ENCODE measurements around the gene SLC22A15.

DNA sequence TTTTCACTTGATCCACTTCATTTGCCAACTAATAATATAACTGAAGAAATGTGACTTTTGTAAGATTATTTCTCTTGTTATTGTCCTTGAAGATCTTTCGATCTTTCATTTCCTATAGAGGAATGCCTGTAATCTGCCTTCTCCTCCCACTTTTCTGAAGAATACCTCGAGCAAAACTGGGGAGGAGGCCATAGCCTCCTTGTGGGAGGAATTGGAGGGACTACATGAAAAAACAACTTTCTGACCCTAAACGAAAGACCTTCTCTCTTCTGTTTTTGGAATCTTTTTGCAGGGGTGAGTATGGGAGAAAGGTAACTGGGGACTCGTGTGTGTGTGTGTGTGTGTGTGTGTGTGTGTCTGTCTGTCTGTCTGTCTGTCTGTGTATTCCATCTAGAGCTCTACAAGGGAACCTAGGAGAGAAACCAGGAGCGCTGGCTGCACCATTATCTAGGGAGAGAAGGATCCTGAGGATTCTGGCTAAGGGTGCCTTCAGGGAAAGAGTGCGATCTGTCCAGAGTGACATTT is 102.4 kb downstream of the SLC22A15 start:
- no peak for TF ChIP-seq CTCF (IDR thresholded peaks at IDR 0.05)
- TF ChIP-seq EP300 (IDR thresholded peaks at IDR 0.05), result no peak
- no peak for TF ChIP-seq POLR2A (IDR thresholded peaks at IDR 0.05; ENCODE audit: low read depth)

All from esophagus muscularis mucosa (tissue), 4 donors.